ENCODE data around the gene FAM153A.
"Not testable (repeated sequence)": the region's sequence is repeated elsewhere in the genome, so short reads cannot be mapped to it uniquely, and the experiment has no call there.

DNA sequence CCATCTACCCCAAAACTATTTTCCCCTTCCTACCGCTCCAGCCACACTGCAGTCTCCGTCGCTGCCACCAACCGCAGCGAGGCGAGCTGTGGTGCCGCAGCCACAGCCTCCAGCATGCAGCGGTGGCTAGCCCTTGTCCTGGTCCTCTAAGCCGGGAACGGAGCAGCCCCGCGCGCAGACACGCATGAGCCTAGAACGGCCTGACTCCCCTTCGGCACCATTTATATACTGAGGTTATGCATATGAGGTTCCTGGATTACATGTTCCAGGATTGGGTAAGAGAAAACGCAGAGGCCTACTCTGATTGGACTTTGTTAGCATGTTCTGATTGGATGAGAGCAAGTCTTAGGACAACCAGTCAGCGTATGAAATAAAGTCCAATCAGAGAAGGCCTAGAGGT, 24.6 kb upstream of the FAM153A start:
- not testable (repeated sequence) for TF ChIP-seq FOSL1 (IDR thresholded peaks at IDR 0.05; ENCODE audit: low read depth); POLR2A (IDR thresholded peaks at IDR 0.05; ENCODE audit: borderline replicate concordance, extremely low read depth, insufficient read depth, insufficient read length)
